GM19099 (cell line): ENCODE data around the gene DLG4.

Experiments
- POLR2A ChIP-seq: IDR thresholded peaks from 3 replicates; pipeline ENCODE4 v1.6.1; 2011; ENCODE audit warnings: low read depth; ENCODE audit not compliant: insufficient read length; ENCODE audit errors: extremely low read depth

The DLG4 gene

DNA sequence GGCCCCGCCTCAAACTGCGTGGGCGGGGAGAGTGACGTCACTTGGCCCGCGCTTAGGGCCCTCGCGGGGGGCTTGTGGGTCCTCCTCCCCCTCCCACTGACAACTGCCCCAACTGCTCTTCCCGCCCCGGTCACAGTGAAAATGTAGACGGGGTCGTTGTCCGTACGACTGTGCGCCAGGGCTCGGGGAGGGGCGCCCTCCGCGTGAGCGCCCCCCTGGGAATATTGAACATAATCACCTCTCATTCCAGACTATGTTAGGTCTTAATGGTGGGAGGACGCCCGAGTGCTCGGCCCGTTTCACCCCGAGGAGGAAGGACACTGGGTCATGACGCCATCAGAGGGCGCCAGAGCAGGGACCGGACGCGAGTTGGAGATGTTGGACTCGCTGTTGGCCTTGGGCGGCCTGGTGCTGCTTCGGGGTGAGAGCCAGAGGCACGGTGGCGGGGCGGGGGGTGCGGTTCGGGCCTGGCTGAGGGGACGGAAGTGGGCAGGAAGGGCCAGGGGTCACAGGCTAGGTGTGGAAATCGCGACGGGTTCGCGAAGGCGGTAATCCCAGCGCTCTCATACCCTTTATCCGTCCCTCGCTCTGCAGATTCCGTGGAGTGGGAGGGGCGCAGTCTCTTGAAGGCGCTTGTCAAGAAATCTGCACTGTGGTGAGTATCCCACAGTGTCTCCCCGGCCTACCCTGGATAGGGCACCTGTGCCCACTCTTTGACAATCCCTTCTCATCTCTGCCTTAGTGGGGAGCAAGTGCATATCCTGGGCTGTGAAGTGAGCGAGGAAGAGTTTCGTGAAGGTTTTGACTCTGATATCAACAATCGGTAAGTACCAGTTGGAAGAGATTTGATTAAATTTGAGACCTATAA lies 32.8 kb upstream of the DLG4 start, which contains the start of gene ELP5:
Gene ELP5 (plus strand): TSS at position 40 of the 868 bp plus-strand sequence. CDS start 336 bp downstream, at position 376.
- TF ChIP-seq POLR2A: peak; percentile 89

DNA sequence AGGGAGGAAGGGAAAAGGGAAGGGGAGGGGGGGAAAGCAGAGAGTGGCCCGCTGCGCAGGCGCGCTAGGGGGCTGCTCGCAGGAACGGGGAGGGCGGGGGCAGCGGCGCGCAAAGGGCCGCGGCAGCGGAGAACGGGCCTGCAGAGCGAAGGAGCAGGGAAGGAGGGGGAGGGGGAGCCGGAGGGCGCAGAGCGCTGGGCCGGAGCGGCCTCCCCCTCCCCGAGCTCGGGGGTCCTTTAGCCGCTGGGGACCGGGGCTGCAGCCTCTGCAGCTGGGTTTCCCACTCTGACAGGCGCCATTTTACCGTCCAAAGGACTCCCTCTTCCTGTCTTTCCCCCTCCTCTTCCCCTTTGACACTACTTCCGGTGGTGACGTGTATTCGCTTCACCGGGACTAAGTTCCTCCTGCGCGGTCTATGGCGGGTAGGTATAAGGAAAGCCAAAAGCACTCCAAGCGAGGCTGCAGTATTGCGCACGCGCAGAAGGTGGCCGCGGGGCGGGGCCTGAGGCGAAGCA lies 32.1 kb upstream of the DLG4 start, which contains the start of gene CTDNEP1:
Gene CTDNEP1 (minus strand): TSS at position 74 of the 515 bp plus-strand sequence. CDS start 438 bp downstream, outside the sequence.
- TF ChIP-seq POLR2A: peak; percentile 72

DNA sequence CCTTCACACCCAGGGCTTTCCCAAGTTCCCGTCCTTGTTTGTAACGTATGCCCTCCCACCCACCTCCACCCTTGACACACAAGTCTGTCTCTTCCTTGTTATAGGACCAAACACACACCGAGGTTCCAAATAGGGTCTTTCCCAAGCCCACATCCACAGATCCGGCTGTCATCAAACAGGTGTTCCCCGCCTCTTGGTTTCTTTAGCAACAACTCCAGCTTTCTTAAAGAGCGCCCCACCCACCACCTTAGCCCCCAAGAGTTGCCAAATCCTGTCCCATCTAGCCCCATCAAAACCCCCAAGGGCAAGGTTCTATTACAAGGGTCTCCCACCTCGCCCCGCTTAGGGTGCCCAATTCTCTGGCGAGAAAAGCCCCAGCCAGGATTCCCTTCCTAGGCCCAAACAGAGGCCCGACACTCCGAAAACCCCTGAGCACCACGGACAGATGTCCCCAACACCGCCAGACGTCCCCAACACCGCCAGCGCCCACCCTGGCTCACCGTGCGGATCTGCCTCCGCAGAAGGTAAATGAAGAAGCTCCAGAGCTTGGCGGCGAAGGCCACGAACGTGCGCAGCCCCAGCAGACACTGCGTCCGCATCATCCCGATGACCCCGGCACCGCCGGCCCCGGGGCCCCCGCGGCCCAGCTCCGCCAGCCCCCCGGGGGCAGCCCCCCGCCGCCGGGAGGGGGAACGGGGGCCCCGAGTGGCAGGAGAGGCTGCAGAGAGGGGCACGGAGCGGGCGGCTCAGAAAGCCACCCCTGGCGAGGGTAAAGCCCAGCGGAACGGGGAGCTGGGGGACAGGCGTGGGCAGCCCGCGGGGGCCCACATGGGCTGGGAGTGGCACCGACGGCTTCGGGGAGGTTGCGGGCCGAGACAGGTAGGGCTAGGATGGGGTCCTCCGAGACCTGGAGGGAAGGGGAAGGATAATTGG lies 31.3 kb upstream of the DLG4 start:
- TF ChIP-seq POLR2A: no peak

DNA sequence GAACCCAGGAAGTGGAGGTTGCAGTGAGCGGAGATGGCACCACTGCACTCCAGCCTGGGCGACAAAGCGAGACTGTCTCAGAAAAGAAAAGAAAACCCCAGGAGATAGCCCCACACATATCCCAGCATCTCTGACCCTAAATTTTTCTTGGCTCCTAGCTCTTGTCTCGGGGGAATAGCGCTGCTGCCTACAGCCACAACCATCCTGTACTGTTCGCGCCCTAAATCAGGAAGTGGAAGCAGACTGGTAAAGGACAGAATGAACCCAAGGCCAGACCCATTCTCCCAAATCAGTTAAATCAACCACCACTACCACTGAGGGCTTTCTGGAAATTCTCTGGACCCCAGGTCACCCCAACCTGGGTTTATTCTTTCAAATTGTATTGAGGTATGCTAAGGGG lies 30.2 kb upstream of the DLG4 start:
- no peak for TF ChIP-seq POLR2A

DNA sequence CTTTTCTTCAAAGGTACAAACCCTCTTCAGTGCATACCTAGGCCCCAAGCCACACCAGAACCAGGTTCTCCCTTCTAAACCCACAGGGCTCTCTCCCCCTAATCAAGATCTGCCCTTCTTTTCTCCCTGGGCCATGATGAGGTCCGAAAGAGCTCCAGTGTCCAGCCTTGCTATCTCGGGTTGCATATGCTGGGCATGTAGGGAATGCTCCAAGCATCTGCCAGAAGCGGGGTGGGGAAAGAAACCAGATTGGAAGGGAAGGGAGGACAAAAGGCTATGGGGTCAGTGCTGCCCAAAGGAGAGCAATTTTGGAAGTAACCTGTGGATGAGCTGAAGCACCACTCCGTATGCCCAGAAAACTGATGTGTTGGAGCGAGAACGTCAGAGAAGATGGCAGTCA lies 29.6 kb upstream of the DLG4 start:
- no peak for TF ChIP-seq POLR2A

DNA sequence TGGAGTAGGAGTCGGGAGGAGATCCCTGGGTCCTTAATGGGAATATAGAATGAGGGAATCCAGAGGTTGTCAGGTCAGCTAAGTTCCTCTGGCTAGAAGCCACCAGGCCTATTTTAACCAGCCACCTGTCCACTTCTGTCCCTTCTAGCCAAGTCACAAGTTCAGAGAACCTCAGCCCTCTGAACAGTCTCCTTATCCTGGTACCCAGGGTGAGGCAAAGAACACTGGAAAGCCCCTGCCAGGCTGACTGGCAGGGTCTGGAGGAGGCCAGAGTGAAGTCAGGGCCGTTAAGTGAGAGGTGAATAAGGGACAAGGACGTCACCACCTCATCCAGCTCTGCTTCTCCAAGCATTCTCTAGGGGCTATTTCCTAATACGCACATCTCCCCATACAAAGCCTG lies 29.2 kb upstream of the DLG4 start:
- TF ChIP-seq POLR2A: no peak

DNA sequence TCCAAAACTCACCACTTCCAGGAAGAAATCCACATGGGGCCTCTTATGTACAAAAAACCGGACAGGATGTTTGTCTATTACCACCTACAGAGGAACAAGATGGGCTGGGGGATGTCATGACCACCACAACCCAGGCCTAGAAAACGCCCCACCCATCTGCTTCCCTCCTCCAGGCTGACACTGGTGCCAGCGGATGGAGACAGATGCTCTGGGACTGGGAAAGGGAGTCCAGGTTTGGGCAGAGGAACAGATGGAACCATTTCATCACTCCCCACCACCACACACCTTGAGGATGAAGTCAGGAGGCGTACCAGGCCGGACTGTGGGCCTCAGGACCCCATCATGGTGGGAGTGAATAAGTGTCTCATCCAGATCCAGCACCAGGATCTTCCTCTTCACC lies 27.1 kb upstream of the DLG4 start:
- TF ChIP-seq POLR2A: no peak

DNA sequence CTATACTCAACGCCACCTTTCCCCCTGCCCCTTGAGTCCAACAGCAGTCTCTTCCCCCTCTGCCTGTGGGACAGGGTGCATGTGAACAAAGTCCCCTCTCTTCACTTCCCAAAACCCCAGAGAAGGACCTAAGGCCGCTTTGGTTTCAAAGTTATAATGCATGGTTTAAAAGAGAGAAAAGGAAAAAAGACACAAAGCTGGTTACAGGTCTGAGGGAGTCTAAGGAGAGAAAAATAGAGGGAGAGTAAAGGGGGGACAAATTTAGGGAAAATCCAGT lies 23.8 kb upstream of the DLG4 start:
- TF ChIP-seq POLR2A: no peak

DNA sequence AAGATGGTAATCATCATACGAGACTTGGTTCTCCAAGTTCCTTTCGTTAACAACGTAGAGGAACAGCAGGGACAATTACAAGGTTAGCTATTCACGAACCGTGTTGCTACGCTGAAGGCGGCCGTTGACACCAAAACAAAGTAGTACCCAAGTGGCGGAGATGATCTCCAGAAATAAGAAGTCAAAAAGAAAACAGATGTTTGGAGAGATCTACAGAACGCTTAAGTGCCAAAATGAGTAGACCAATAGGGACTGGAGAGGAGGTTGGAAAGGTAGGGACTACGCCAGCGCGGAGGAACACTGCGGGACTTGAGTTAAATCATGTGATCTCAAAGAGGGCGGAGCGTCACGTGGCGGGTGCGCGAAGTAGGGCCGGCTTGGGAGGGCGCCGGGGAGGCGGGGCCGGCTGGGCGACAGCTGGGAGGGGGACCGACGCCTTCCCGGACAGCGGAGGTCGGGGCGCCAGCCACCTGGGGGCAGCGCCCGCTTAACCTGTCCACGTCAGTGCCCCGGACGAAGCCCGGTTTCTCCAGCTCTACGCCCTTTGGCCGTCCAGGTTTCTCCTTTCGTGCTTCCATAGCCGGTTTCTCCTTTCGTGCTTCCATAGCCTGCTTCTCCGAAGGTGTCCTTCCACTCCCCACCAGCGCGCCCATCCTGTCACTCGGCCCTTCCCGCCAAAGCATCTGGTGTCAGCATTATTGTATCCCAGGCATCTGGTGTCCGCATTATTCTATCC lies 23.2 kb upstream of the DLG4 start:
- peak; percentile 40 for TF ChIP-seq POLR2A

DNA sequence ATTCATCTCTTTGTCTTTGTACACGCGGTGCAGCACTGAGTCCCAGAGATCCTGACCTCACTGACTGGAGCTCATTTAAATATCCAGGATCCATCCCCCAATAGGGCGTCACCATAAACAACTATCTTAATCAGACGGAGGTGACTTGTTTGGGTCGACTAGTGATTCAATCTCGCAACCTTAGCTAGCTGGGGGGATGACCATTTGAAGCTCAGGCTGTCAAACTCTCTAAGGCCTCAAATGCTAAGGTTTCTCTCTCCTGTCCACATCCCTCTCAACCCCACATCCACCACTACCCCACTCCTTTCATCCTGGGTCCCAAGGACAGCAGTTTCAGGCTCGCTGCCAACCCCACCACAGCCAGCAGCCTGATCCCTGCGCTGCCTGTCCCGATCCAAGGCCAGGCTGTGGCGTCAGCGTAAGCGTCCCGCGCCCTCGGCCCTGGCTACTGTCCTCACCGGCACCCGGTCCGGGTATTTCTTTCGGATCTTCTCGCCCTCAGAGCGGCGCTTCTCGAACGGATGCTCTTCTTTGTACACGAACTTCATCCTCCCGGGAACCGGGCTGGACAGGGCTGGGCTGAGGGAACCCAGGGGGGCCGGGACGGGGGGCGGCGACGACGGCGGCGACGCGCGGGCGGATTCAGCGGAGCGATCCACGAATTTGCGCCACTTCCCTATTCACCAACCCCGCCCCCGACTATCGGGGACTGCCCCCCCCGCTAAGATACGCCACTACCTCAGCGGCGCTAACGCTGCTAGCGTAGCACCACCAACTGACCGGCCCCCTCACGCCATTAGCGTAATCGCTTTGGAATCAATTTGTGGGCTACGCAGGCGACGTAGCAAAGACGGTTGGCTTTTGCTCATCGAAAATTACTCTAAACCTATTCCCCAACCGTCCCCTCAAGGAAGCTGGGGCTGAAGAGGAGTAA lies 22.4 kb upstream of the DLG4 start, which contains the start of gene GABARAP:
Gene GABARAP (minus strand): TSS at position 667 of the 934 bp plus-strand sequence. CDS start 119 bp downstream, at position 548.
- peak; percentile 37 for TF ChIP-seq POLR2A

DNA sequence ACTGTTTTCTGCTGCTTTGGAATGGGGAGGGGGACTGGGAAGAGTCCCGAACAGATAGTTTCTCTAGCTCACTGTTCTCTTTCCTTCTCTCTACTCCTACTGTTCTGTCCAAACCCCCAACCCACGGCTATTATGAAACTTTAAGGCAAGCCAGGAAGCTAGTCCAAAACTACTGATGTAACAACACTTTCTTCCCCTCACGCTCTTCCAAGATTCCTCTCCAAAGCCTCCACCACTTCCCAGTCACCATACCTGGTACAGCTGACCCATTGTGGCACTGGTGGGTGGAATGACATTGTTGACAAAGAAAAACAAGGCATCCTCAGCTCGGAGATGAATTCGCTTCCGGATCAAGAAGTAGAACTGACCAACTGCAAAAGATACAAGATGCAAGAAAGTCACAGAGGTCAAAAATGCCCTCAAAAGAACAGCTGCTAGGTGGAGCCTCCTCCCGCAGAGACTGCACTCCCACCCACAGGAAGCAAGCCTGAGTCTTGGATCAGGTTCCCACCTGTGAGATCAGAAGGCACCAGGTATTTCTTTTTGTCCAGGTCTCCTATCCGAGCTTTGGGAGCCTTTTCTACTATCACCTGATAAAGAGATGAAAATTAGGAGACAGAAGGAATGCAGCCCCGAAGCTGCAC lies 21.6 kb upstream of the DLG4 start:
- TF ChIP-seq POLR2A: no peak

DNA sequence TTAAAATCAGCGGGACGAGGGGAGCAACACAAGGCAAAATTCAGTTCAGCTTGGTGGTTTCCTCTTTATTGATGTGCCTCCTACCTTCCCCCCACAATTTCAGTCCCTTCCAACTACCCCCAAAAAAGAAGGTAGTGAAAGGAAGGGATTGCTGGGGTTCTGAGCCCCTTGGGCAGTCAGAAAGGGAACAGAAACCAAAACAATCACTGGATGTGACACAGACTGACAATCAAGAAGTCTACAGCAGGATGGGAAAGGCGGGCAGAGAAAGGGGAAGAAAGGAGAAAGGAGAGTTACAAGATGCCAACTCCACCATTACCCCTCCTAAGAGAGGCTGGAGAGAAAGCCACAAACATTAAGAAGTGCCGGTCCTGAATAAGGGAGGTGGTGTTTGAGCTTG lies 20.7 kb upstream of the DLG4 start:
- TF ChIP-seq POLR2A: no peak
